Right ventricle myocardium superior (tissue), 1 donor: ENCODE results near the gene CACNA2D2. TPM values are rescaled to one million over a fixed set of nuclear protein-coding genes. Genes with fewer than 3 reads are reported as not detected.
A peak's percentile ranks its signal among the peaks of the same experiment; 100 is the strongest.

Experiments
- ATAC-seq: fragments of 200-7000 bp; cut with Tn5 transposase; one replicate; pipeline ENCODE4 v1.9.1; 2020; ENCODE audit warnings: mild to moderate bottlenecking; ENCODE audit not compliant: poor library complexity
- DNase-seq: peaks from one replicate; pipeline ENCODE4 v3.0.0-alpha.2; 2020
- intact Hi-C: fragments of 100-400 bp; cut with DNase I; formaldehyde crosslinking; loops from one replicate; pipeline ENCODE4 v1.11.2; 2022
- total RNA-seq: library from RNA; stranded (reverse); fragmentation: NEBNext Ultra II Directional; extraction: Animal tissue kit (Norgen Biotek cat#: 25700); gene quantifications from one replicate; pipeline ENCODE4 v1.2.1, GENCODE V29; 2021
- donor health status: DM: no; HTN: yes; CAD: no; lungs with severe emphysema.

CACNA2D2 gene
- total RNA-seq, 1 donor from 2014 or later = 1.6 TPM

DNA sequence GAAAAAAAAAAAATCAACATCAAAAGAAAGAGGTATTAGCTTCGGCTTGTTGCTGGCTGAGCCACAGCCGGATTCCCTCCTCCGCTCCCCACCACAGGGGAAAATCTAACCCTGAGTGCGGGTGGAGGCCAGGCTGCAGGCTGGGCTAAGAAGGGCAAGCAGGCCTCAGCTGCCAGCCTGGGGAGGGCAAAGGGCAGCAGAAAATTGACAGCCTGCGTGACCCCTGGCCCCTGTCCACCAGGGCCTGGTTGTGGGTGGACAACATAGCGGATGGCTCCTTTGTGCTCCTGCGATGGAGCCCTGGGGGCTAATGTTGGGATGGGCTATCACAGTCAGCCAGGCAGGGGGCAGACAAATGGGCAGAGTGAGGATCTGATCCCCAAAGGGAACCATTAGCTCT, 25.4 kb downstream of the CACNA2D2 start:
- DNase-seq (no peak), ATAC-seq (no peak)

DNA sequence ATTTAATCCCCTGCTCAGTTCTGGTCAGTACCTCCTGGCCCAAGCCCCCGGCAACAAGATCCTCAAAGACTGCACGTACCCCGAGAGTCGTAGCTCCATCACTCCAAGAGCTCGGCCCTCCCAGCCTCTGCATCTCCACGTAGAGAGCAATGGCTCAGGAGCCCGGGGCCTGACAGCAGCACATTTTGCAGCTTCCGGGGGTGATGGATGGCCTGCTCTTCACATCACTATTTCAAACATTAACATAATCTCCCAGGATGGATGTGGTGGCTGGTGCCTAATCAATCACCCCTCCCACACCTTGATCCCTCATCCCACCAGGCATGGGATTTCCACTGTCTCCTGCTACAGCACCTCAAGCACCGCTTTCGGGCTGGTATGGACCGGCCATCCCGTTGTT, 28.1 kb downstream of the CACNA2D2 start:
- intact Hi-C loops = no loop called here
- DNase-seq = no peak
- ATAC-seq = no peak

More for the DNA sequence above, 25.4 kb downstream of the CACNA2D2 start:
- intact Hi-C loops = no loop called here

DNA sequence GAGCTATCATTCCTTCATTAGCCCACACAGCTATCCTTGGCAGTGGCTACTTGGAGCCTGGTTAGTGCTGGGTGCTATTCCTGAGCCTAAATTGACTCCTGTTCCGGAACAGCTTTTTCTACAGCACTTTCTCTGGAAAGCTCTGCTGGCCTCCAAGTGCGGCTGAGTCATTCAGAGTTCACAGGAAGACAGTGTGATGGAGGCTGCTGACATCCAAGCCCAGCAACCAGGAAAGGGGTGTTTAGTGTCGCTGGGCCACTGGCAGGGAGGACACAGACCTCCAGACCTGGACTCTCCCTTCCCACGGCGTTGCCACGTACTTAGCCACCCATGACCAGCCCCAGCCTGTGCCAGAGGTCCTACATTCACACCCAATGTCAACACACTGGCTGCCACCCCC, 28.7 kb downstream of the CACNA2D2 start:
- DNase-seq (no peak), ATAC-seq (peak; percentile 17)
- intact Hi-C loops = no loop called here

DNA sequence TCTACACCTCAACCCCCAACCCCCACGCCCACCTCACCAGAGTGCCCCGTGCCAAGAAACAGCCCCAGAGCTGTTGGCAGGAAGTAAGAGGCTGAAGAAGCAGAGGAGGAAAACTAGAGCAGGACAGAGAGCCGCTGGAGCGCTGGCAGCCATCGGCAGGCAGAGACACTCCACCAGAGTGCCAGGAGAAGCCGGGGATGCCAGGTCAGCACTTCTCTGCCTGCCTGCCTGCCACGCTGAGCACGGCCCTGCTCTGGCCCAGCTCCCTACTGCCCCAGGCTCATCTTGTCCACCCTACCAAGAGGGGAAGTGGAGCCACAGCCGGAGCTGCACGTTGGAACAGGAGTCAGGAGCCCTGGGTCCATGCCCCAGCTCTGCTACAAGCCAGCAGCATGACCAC, 29.7 kb downstream of the CACNA2D2 start:
- intact Hi-C loops = no loop called here
- peak; percentile 63 for DNase-seq
- peak; percentile 77 for ATAC-seq

DNA sequence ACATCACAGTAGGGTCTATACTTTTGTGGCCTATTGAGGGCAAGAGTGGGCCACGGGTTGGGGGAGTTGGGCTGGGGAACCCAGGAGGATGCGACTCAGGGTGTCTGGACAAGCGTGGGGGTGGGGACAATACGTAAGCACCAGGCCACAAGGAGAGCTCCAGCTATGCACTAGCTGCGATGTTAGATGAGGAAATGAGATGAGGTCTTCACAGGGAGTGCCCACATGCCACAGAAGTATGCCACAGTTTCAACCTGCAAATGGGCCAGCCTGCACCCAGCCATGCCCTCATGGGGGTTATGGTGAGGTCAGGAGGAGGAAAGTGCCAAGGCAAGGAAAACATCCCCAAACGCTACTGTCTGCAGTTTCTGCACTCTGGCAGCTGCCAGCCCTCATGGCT, 30.5 kb downstream of the CACNA2D2 start:
- intact Hi-C loops = no loop called here
- no peak for ATAC-seq
- DNase-seq = no peak

DNA sequence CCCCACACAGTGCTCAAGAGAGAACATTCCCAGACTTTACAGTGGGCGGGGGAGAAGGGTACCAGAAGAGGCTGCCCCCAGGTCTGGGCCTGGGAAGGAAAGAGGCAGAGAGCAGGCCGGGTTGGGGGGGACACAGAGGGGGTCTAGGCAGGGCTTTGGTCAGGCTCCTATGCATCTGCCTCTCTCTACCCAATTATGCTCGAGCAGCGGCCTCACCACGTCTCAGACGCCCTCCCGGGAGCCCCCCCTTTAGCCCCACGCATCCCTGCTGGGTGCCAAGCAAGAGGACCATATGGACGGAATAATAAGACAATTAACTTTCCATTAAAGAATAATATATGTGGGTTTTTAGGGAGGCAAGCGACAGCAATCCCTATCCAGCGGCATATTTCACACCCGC, 32.8 kb downstream of the CACNA2D2 start:
- intact Hi-C loops = no loop called here
- no peak for DNase-seq
- ATAC-seq = no peak

DNA sequence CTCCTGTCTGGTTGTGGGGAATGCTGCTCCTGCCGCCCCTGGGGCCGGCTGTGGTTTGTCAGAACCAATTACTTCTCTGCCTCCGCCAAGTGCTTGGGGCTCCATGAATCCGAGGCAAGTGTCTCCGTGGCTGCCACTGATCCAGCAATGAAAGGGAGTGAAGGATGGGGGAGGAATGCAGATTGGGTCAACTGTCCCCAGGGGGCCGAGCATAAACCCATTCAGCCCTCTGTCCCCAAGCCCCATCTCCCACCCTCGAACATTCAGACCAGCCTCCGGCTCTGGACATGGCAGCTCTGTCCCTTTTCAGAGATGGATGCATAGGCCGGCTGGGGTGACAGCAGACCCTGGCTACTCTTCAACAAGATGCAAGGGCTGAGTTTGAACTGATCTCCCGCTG, 35.5 kb downstream of the CACNA2D2 start:
- DNase-seq = no peak
- intact Hi-C loops = no loop called here
- ATAC-seq = no peak

DNA sequence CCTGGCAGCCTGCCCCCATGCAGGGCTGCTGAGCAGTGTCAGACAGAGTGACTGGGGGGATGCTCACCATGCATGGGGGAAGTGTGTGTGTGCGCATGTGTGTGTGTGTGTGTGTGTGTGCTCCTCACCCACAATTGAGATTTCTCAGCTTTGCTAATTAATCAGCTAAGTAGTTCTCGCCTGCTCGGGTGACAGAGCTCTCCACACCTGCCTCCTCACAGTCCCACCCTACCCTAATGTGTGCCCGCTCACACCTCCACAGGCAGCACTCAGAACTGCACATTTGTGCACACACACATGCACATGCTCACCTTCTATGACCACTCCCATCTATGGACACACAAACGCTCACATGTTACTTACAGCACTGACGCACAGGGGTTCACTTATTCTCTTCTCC, 37.3 kb downstream of the CACNA2D2 start:
- intact Hi-C loops = no loop called here
- no peak for DNase-seq
- ATAC-seq = no peak

DNA sequence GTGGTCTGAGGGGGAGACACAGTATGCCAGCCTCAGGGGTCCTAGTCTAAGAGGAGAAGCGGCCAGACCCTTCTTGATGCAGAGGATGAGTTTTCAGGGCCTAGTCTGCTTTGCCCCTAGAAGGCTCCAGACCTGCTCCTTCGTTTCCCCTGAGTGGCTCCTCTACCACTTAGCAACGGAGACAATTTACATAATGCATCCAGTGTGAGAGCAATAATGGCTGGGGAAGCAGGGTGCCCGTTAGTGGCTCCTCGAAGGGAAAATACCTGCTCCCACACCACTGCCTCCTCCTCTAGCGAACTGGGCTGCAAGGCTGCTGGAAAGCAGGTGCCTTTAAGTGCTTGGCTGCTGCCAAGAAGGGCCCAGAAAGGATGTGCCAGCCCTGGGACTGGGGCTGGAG, 38.9 kb downstream of the CACNA2D2 start:
- intact Hi-C loops = no loop called here
- ATAC-seq = no peak

GRCh38 chr3:50459785-50460184, 43.6 kb downstream of the CACNA2D2 start:
- intact Hi-C loops = no loop called here
- DNase-seq (no peak), ATAC-seq (no peak)

More for the DNA sequence above, 38.9 kb downstream of the CACNA2D2 start:
- no peak for DNase-seq

- DNase-seq = no peak
- ATAC-seq = no peak
- intact Hi-C loops = no loop called here
Measured at GRCh38 chr3:50457988-50458387, 45.4 kb downstream of the CACNA2D2 start.

- ATAC-seq = no peak
- no peak for DNase-seq
- intact Hi-C loops = no loop called here
Measured at GRCh38 chr3:50455161-50456018, 48.0 kb downstream of the CACNA2D2 start.

GRCh38 chr3:50454481-50455070, 48.9 kb downstream of the CACNA2D2 start:
- no peak for DNase-seq
- ATAC-seq = no peak
- intact Hi-C loops = no loop called here

- intact Hi-C loops = no loop called here
- DNase-seq (no peak), ATAC-seq (no peak)
Measured at GRCh38 chr3:50453907-50454306, 49.5 kb downstream of the CACNA2D2 start.

GRCh38 chr3:50450209-50450921, 53.1 kb downstream of the CACNA2D2 start:
- DNase-seq (peak; percentile 79), ATAC-seq (peak; percentile 56)
- intact Hi-C loops = no loop called here

- no peak for DNase-seq
- intact Hi-C loops = no loop called here
- no peak for ATAC-seq
Measured at GRCh38 chr3:50448752-50449539, 54.5 kb downstream of the CACNA2D2 start.

- no peak for ATAC-seq
- no peak for DNase-seq
- intact Hi-C loops = no loop called here
Measured at GRCh38 chr3:50447290-50447840, 56.1 kb downstream of the CACNA2D2 start.

DNA sequence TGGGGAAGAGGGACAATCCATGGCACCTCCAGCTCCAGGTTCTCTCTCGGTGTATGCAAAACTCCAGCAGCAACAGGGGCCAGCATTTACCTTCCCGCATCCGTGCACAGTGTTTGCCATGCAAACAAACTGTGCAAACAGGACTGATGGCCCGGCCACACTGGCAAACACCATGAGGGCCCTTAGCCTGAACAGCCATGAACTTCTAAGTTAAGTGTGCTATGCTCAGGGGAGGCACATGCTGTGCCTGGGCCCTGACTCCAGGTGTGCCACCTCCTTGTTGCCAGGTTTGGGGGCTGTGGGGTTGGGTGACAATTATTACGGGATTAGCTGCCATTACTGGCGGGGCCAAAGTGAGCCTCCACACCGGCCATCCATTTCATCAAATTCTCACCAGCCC, 57.5 kb downstream of the CACNA2D2 start:
- no peak for DNase-seq
- ATAC-seq = no peak
- intact Hi-C loops = no loop called here

- no peak for DNase-seq
- ATAC-seq = no peak
- intact Hi-C loops = no loop called here
Measured at GRCh38 chr3:50444782-50445181, 58.7 kb downstream of the CACNA2D2 start.
